Measurements from ENCODE around the gene C2CD3.
"Not testable (repeated sequence)": the region's sequence is repeated elsewhere in the genome, so short reads cannot be mapped to it uniquely, and the experiment has no call there.

DNA sequence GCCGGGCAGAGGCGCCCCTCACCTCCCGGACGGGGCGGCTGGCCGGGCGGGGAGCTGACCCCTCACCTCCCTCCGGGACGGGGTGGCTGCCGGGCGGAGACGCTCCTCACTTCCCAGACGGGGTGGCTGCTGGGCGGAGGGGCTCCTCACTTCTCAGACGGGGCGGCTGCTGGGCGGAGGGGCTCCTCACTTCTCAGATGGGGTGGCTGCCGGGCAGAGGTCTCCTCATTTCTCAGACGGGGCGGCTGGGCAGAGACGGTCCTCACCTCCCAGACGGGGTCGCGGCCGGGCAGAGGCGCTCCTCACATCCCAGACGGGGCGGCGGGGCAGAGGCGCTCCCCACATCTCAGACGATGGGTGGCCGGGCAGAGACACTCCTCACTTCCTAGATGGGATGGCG lies 41.7 kb downstream of the C2CD3 start:
- TF ChIP-seq, protein P1, sequence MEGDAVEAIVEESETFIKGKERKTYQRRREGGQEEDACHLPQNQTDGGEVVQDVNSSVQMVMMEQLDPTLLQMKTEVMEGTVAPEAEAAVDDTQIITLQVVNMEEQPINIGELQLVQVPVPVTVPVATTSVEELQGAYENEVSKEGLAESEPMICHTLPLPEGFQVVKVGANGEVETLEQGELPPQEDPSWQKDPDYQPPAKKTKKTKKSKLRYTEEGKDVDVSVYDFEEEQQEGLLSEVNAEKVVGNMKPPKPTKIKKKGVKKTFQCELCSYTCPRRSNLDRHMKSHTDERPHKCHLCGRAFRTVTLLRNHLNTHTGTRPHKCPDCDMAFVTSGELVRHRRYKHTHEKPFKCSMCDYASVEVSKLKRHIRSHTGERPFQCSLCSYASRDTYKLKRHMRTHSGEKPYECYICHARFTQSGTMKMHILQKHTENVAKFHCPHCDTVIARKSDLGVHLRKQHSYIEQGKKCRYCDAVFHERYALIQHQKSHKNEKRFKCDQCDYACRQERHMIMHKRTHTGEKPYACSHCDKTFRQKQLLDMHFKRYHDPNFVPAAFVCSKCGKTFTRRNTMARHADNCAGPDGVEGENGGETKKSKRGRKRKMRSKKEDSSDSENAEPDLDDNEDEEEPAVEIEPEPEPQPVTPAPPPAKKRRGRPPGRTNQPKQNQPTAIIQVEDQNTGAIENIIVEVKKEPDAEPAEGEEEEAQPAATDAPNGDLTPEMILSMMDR (IDR thresholded peaks at IDR 0.05; ENCODE audit: insufficient read depth, low read depth, low read length) = not testable (repeated sequence)
- not testable (repeated sequence) for TF ChIP-seq EZH2 (IDR thresholded peaks at IDR 0.05; ENCODE audit: insufficient read depth, low read length)

All from astrocyte (in vitro differentiated cells and primary cell).